D721Med (cell line): ENCODE results near the gene RNF44.

Experiments used
- DNase-seq: peaks from one replicate; pipeline ENCODE4 v3.0.0; 2011; ENCODE audit warnings: low spot score; ENCODE audit not compliant: insufficient read length
- FAIRE-seq: peaks from 2 replicates; lab custom pipeline; 2011; peaks lifted over from hg19 to GRCh38; lab: Jason Lieb, UNC
- CTCF ChIP-seq: IDR thresholded peaks from 2 replicates; pipeline ENCODE4 v1.5.1; 2012; ENCODE audit warnings: mild to moderate bottlenecking, control low read depth; ENCODE audit not compliant: insufficient read depth; ENCODE audit errors: missing control alignments

RNF44 gene

GRCh38 chr5:176541338-176542134 is 4.3 kb upstream of the RNF44 start:
- DNase-seq (no peak), FAIRE-seq (no peak)
- TF ChIP-seq CTCF: no peak

GRCh38 chr5:176540956-176541337 is 3.7 kb upstream of the RNF44 start:
- FAIRE-seq (no peak), DNase-seq (no peak)
- TF ChIP-seq CTCF: no peak

- TF ChIP-seq CTCF: no peak
- FAIRE-seq: no peak
- DNase-seq: no peak
Measured at GRCh38 chr5:176540476-176540899, 3.3 kb upstream of the RNF44 start.

GRCh38 chr5:176538989-176539384 is 1.8 kb upstream of the RNF44 start:
- DNase-seq (no peak), FAIRE-seq (no peak)
- no peak for TF ChIP-seq CTCF

- DNase-seq (no peak), FAIRE-seq (no peak)
- TF ChIP-seq CTCF: no peak
Measured at GRCh38 chr5:176538230-176538988, 1.2 kb upstream of the RNF44 start.

GRCh38 chr5:176537554-176538229 is 490 bp upstream of the RNF44 start:
- no peak for TF ChIP-seq CTCF
- FAIRE-seq: no peak
- DNase-seq: peak; percentile 64
